ENCODE measurements around the gene CD3G. TPM values are rescaled to one million over a fixed set of nuclear protein-coding genes. Genes with fewer than 3 reads are reported as not detected.

The CD3G gene
- total and polyA plus RNA-seq, 2 of the 8 experiments (the other 6 are each of a cell fraction or from before 2014, with no cell fraction given): not detected

DNA sequence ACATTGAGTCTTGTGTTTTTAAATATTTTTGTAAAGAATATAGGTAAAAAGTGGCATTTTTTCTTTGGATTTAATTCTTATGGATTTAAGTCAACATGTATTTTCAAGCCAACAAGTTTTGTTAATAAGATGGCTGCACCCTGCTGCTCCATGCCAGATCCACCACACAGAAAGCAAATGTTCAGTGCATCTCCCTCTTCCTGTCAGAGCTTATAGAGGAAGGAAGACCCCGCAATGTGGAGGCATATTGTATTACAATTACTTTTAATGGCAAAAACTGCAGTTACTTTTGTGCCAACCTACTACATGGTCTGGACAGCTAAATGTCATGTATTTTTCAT lies 39.9 kb upstream of the CD3G start (continued):
- TF ChIP-seq KDM4A (IDR thresholded peaks at IDR 0.05; ENCODE audit: low read depth, low read length, severe bottlenecking) (no peak), BRCA1 (IDR thresholded peaks at IDR 0.05; ENCODE audit: low read depth, low read length) (no peak), KDM1A (IDR thresholded peaks at IDR 0.05; ENCODE audit: borderline replicate concordance, low read length) (no peak), NANOG (IDR thresholded peaks at IDR 0.05; ENCODE audit: insufficient read depth, low read depth, low read length, poor library complexity, severe bottlenecking) (no peak), USF2 (IDR thresholded peaks at IDR 0.05; ENCODE audit: low read length) (no peak), POU5F1 (IDR thresholded peaks at IDR 0.05; ENCODE audit: low read depth, low read length) (no peak)
